ENCODE results near the gene STK4.
A peak's percentile ranks its signal among the peaks of the same experiment; 100 is the strongest.

The STK4 gene

GRCh38 chr20:45096781-45097180 is 130.5 kb downstream of the STK4 start:
- no peak for TF ChIP-seq CTCF (conservative IDR thresholded peaks at IDR 0.05; ENCODE audit: control insufficient read depth, insufficient read depth, low read depth, low read length)
- no peak for DNase-seq (ENCODE audit: low read depth)
- no peak overlapping the region for H3K4me3 ChIP-seq (ENCODE audit: control insufficient read depth, low read depth, low read length)

- no peak overlapping the region for H3K4me3 ChIP-seq (ENCODE audit: control insufficient read depth, low read depth, low read length)
- TF ChIP-seq CTCF (conservative IDR thresholded peaks at IDR 0.05; ENCODE audit: control insufficient read depth, insufficient read depth, low read depth, low read length), result peak; percentile 39
- peak; percentile 52 for DNase-seq (ENCODE audit: low read depth)
Measured at GRCh38 chr20:45097485-45098102, 131.3 kb downstream of the STK4 start.

- DNase-seq (ENCODE audit: low read depth), result peak; percentile 35
Measured at GRCh38 chr20:45098103-45098773, 131.9 kb downstream of the STK4 start.

GRCh38 chr20:45100563-45101245 is 134.4 kb downstream of the STK4 start, which contains the start of gene KCNS1:
Gene KCNS1, minus strand, starts transcription at chr20:45101127. Its CDS starts 1,891 bp downstream, at chr20:45099236.
- no peak for DNase-seq (ENCODE audit: low read depth)
- TF ChIP-seq CTCF (conservative IDR thresholded peaks at IDR 0.05; ENCODE audit: control insufficient read depth, insufficient read depth, low read depth, low read length), result peak; percentile 2
- no peak within 1 kb of the TSS for H3K4me3 ChIP-seq (ENCODE audit: control insufficient read depth, low read depth, low read length)

More at GRCh38 chr20:45098103-45098773, 131.9 kb downstream of the STK4 start:
- TF ChIP-seq CTCF (conservative IDR thresholded peaks at IDR 0.05; ENCODE audit: control insufficient read depth, insufficient read depth, low read depth, low read length), result no peak
- H3K4me3 ChIP-seq (ENCODE audit: control insufficient read depth, low read depth, low read length), result no peak overlapping the region

GRCh38 chr20:45101333-45101850 is 135.1 kb downstream of the STK4 start:
- no peak for DNase-seq (ENCODE audit: low read depth)
- H3K4me3 ChIP-seq (ENCODE audit: control insufficient read depth, low read depth, low read length), result no peak overlapping the region
- TF ChIP-seq CTCF (conservative IDR thresholded peaks at IDR 0.05; ENCODE audit: control insufficient read depth, insufficient read depth, low read depth, low read length), result no peak

- TF ChIP-seq CTCF (conservative IDR thresholded peaks at IDR 0.05; ENCODE audit: control insufficient read depth, insufficient read depth, low read depth, low read length), result no peak
- DNase-seq (ENCODE audit: low read depth), result no peak
Measured at GRCh38 chr20:45103072-45103471, 136.8 kb downstream of the STK4 start.

More at GRCh38 chr20:45103072-45103471, 136.8 kb downstream of the STK4 start:
- H3K4me3 ChIP-seq (ENCODE audit: control insufficient read depth, low read depth, low read length), result no peak overlapping the region

Measured in fibroblast of mammary gland (primary cell).